ENCODE data around the gene ZNF136.

The ZNF136 gene

GRCh38 chr19:12139269-12139668, 23.6 kb upstream of the ZNF136 start:
- no peak for TF ChIP-seq POLR2AphosphoS5 (IDR thresholded peaks at IDR 0.05; ENCODE audit: low read depth)
- no peak for TF ChIP-seq CTCF (IDR thresholded peaks at IDR 0.05; ENCODE audit: insufficient read depth, low read length)
- TF ChIP-seq GABPA (IDR thresholded peaks at IDR 0.05; ENCODE audit: low read depth), result no peak
- TF ChIP-seq SPI1 (IDR thresholded peaks at IDR 0.05; ENCODE audit: borderline replicate concordance, low read depth), result no peak
- TF ChIP-seq REST (IDR thresholded peaks at IDR 0.05; ENCODE audit: insufficient replicate concordance, low read depth), result no peak
- H3K27me3 ChIP-seq (ENCODE audit: insufficient read depth, poor library complexity, severe bottlenecking), result no peaks in the 10 kb centered on the region
- DNase-seq (ENCODE audit: low read depth in 1 of 2, low spot score in 1 of 2), result no peak
- H3K27ac ChIP-seq (replicated peaks), result peak overlapping the region; percentile 76
- H3K4me3 ChIP-seq (replicated peaks; ENCODE audit: insufficient read depth, low read length), result peak overlapping the region; percentile 91

GRCh38 chr19:12139885-12140544, 22.9 kb upstream of the ZNF136 start, which contains the start of gene ZNF20:
TSS of gene ZNF20 (minus strand) at chr19:12140350. CDS start at chr19:12140182, 168 bp downstream.
- Histone ChIP-seq H3K4me3 (replicated peaks; ENCODE audit: insufficient read depth, low read length) (peak within 1 kb of the TSS; percentile 91), H3K27me3 (ENCODE audit: insufficient read depth, poor library complexity, severe bottlenecking) (no peaks in the 10 kb centered on the region), H3K27ac (replicated peaks) (peak within 1 kb of the TSS; percentile 76)
- no peak for TF ChIP-seq CTCF (IDR thresholded peaks at IDR 0.05; ENCODE audit: insufficient read depth, low read length)
- TF ChIP-seq SPI1 (IDR thresholded peaks at IDR 0.05; ENCODE audit: borderline replicate concordance, low read depth), result no peak
- no peak for TF ChIP-seq GABPA (IDR thresholded peaks at IDR 0.05; ENCODE audit: low read depth)
- TF ChIP-seq REST (IDR thresholded peaks at IDR 0.05; ENCODE audit: insufficient replicate concordance, low read depth), result no peak
- DNase-seq (ENCODE audit: low read depth in 1 of 2, low spot score in 1 of 2), result peak; percentile 92 to 97

GRCh38 chr19:12140545-12141404, 22.1 kb upstream of the ZNF136 start:
- no peaks in the 10 kb centered on the region for H3K27me3 ChIP-seq (ENCODE audit: insufficient read depth, poor library complexity, severe bottlenecking)
- peak; percentile 73 to 90 for DNase-seq (ENCODE audit: low read depth in 1 of 2, low spot score in 1 of 2)
- H3K4me3 ChIP-seq (replicated peaks; ENCODE audit: insufficient read depth, low read length), result peak overlapping the region; percentile 91
- H3K27ac ChIP-seq (replicated peaks), result peak overlapping the region; percentile 76
- TF ChIP-seq CTCF (IDR thresholded peaks at IDR 0.05; ENCODE audit: insufficient read depth, low read length), result peak; percentile 92
- TF ChIP-seq SPI1 (IDR thresholded peaks at IDR 0.05; ENCODE audit: borderline replicate concordance, low read depth), result no peak

All from HL-60 (cell line).